Stimulated activated CD8-positive, alpha-beta memory T cell treated with anti-CD3 and anti-CD28 coated beads, Interleukin-2, amount 100 ng/mL, for 1 hour (primary cell): ENCODE measurements around the gene CASP9.

Experiments used
- DNase-seq, 2 donors: peaks; one replicate each; pipeline ENCODE4 v3.0.0-alpha.2; 2020; ENCODE audit warnings: low read depth in 2 of 2

Gene CASP9

GRCh38 chr1:15524021-15524282 is at the start of gene CASP9:
Gene CASP9, minus strand, starts transcription at chr1:15524215. Its CDS starts 15 bp downstream, at chr1:15524200.
- no peak for DNase-seq

DNA sequence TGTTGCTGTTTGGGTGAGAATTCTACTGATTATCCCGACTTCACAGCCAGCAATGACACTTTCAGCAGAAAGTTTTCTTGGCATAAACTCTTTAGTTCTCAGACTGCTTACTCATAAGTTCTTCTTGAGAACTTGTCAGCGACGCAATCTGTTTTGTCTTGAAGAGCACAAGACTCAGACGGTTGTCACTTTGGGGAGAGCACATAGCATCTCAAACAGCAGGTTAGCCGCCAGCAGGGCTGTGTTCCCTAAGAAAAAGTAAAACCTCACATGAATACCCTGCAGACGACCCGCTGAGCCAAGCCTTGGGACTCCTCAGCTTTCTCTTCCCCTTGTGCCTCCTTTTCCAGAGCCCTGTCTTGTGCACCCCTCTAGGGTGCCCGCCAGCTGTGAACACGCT is 49.5 kb upstream of the CASP9 start:
- DNase-seq, result no peak

DNA sequence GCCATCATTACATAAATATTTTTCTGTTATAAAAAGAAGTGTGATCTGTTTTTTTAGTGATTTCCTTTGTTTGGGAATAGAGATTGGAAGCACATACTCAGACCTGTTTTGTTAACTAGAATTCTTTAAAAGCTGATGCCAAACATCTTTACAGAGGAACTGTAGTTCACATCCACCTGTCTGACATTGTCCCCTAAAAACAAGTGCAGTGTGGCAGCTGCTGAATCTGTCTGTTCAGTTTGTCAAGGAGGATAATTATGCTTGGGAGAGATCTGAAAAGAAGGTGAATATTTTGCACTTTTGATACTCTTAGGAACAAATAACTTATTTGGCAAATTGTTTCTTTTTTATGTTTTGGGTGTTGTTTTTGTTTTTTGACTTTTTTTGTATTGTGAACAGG is 47.3 kb upstream of the CASP9 start:
- no peak for DNase-seq

DNA sequence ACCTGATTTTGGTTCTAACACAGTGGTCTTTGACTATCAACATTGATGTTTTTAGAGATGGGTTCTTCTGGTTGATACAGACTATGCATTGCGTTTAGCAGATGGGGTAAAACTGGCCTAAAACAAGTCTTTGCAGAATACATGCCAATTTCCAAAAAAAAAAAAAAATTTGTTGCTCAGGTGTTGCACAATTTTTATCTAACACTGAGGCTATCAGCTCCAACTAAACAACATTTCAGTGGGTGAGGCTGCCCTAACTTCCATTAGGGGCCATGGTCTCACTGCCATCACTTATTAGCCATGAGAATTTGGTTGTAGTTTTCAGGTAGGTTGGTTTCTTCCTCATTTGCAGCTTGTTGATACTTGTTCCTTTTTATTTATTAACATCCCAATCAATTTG is 46.8 kb upstream of the CASP9 start:
- DNase-seq, result no peak

DNA sequence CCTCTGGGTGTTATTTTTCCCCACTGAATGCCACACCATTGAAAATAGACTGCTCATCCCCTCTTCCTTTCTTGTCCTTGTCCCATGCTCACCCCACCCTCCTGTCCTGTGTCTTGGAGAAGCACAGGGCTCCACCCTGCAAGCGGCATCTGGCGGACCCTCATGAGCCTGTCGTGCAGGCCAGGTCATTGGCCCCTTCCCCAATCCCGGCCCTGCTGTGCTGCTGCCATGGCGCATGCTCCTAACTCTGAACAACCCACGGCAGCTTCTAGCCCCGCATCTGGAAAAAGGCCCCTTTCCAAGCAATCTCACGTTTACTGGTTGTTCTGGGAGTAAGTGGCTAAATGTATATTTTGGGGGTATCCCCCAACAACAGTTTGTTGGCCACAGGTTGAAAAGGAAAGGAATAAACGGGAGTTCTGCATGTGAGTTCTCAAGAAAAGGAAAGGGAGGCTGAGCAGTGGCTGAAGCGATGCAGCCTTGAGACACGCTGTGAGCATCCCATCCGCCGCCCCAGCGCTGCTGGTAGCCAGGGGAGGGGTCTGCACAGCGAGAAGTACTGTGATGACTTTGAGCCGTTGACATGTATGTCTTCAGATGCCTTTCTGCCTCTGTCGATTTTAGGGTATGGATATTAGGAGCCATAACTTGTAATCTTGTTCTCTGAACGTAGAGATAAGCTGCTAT is 44.5 kb upstream of the CASP9 start:
- no peak for DNase-seq

DNA sequence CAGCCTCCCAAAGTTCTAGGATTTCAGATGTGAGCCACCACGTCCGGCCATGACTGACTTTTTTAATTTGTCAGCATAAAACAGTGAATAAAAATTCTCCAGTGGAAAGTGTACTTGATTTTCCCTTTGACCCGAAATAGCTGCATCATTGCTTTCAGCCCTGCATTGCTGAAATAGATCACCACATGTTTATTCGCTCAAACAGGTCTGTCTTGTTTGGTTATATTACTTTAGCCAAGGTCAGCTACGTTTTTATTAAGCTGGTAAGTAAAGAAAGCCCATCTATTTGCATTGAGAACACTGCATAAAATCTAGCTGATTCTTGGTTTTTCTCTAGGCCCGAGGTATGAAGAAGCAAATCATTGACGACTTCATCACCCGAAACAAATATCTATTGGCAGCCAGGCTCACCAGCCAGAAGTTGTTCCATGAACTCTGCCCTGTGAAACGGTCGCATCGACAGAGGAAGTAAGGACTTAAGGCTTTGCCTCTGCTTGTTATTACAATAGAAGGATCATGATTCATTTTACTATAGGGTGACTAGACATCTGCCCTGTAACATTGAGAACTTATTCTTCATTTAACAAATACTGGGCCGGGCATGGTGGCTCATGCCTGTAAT is 35.3 kb upstream of the CASP9 start:
- DNase-seq, result no peak

DNA sequence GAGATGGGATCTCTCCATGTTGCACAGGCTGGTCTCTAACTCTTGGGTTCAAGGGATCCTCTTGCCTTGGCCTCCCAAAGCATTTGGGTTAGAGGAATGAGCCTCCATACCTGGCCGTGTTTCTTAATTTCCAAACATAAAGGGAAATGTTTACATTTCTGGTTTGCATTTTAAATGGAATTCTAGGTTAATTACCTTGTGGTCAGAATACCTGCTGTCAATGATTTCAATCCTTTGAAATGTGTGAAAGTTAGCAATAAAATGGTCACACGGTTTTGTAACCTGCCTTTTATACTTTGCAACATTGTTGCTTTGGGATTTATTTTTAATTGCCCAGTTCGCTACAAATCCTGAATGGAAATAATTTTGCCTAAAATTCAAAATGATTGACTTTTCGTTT is 34.5 kb upstream of the CASP9 start:
- no peak for DNase-seq

DNA sequence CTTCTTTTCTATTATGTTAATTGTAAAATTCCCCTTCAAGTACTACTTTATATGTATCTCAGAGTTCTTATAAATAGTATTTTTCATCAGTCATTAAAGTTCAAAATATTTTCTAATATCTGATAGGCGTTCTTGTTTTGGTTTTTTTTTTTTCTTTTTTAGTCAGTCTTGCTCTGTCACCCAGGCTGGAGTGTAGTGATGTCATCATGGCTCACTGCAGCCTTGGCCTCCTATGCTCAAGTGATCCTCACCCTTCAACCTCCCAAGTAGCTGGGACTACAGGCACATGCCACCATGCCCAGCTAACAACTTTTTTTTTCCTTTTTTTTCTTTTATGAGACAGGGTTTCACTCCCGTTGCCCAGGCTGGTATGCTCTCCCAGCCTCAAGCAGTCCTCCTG is 33.6 kb upstream of the CASP9 start:
- DNase-seq, result no peak

DNA sequence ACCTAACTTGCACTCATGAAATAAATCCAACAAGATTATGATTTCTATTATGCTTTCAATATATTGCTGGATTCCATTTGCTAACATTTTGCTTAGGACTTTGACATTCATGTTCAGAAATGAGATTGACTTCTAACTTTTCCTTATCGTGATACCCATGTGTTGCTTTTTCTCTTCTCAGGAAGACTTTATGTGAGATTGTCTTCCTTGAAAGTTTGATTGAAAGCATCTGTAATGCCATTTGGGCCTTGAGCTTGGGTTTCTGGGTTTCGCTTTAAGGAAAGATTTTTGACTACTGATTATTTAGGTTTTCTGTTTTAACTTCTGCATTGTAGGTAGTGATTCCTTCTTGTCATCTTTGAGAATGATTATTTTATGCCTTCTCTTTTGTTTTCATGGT is 33.0 kb upstream of the CASP9 start:
- DNase-seq, result no peak

DNA sequence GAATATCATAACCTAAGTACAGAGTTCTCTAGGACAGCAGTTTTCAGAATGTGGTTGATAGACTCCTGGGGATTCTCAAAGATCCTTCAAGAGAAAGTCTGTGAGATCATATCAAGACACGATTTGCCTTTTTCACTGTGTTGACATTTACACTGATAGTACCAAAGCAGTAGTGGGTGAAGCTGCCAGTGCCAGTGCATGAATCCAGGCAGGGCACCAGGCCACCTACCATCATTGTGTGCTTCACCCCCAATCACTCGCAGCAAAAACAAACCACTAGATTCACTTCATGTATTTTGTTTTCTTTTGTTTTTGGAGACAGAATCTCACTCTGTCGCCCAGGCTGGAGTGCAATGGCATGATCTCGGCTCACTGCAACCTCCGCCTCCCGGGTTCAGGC is 26.6 kb upstream of the CASP9 start:
- DNase-seq, result no peak

DNA sequence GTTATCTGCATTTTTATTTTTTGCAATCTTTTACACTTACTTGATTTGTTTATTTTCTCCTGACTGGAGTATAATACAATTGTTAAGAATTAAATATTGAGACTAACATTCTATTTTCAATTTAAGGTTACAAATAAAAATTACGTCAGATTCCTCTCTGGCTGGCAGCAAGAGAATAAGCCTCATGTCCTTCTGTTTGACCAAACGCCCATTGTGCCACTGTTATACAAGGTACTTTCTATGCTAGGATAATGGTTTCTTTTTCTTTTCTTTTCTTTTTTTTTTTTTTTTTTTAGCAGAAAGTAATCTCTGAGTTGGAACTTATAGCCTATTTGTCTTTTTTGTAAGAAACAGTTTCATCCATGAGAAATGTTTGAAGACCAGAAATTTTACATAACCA is 22.6 kb upstream of the CASP9 start:
- no peak for DNase-seq

- no peak for DNase-seq
Measured at GRCh38 chr1:15543589-15544568, 19.9 kb upstream of the CASP9 start.

GRCh38 chr1:15543251-15543588 is 19.2 kb upstream of the CASP9 start:
- DNase-seq, result no peak

- no peak for DNase-seq
Measured at GRCh38 chr1:15542388-15543250, 18.6 kb upstream of the CASP9 start.

GRCh38 chr1:15541231-15541792 is 17.3 kb upstream of the CASP9 start:
- DNase-seq, result no peak

DNA sequence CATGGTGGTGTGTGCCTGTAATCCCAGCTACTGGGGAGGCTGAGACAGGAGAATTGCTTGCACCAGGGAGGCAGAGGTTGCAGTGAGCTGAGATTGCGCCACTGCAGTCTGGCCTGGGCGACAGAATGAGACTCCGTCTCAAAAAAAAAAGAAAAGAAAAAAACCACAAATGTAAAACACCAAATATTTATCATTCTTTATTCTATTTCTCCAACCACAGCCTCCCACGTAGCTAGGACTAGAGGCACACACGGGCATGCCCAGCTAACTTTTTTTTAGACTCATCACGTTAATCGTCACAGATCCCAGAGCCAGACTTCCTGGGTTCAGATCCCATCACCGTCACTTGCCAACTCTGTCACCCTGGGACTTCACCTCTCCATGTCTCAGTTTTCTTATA is 16.2 kb upstream of the CASP9 start:
- DNase-seq, result no peak

DNA sequence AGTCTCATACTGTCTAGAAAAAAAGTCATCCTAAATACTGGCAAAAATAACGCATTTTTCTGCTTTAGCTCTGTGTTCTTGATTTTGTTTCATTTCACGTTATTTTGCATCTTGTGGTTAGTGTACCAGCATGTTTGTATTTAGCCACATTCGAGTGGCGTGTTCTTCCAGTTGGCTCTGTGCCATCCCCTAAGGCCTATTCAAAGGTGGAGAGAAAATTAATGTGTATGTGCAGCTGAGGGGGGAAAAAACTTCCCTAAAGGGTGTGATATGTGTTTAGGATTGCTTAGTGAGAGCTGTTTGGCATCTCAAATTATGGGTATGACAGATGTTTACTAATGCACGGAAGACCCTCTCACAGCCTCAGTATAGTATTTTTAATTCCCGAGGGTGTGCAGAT is 14.8 kb upstream of the CASP9 start:
- no peak for DNase-seq

DNA sequence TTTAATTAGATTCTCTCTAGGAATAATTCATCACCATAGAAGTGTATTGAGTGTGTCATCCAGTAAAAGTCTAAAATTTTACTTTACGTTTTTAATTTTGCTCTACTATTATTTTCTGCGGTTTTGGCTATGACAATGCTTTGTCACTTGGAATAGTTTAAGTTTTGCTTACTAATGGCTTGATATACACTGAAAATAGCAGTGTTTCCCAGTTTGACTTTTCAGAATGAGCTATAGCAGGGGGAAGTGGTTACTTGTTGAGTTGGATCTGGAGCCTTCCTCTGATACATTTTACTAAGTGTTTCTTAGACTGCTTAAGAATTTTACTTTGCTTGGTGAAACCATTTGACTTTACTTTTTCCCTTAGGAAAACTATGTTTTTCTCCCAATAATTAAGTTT is 7.7 kb upstream of the CASP9 start:
- DNase-seq, result no peak

DNA sequence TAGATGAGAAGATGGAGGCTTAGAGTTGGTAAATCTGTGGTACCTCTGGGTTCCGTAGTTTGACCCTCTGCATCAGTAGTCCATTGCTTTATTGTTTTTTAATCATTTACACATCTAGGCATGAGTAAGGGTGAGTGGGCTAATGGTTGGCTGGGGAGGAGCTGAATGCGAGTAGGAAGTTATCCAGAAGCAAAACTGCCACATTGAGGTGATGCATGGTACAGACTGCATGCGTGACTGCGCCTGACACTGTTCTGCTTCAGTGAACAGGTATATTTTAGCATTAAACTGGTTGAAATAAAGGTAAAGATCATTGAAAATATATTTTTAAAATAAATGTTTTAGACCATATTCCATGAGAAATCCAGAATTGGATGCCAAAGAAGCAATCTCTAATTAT is 7.0 kb upstream of the CASP9 start:
- no peak for DNase-seq

DNA sequence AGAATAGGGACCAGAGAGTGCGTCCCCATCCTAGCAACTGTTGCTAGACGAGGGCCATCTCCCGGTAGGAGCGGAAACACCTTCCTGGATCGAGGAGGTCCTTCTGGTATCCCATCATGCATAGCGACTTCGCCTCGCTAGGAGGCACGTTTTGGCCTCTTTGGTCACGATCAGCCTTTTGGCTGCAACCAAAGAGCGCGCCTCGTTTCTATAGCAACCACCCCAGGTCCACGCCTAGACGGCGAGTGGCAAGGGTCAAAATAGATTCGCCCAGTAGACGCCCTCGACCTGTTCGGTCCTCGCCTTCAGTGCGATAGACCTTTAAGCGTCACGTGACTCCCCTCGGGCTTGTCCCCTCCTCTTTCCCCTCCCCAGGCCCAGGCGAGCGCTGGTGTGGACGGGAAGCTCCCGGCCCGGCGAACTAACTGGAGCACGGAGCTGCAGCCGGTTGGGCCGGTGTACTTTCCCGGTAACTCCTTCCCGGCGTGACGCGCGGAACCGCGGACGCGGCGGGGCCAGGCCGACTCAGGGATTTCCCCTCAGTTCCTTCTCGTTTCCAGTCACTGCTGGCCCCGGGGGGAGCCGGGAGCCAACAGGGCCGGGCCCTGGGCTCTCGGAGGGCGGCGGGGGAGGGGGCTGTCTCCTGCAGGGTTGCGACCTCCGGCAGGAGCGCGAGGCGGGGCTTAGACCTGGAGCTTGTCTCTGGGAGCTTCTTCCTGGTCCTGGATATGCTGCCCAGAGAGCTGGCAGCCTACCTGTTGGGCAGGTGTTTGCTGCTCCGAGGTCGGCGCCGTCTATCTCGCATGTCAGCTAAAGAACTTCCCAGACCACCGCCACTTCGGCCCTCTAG is 2.7 kb upstream of the CASP9 start, which contains the start of gene DNAJC16:
Gene DNAJC16, plus strand, starts transcription at position 359 of the 850 bp plus-strand sequence. CDS start 2,258 bp downstream, outside the sequence.
- peak; percentile 91 to 94 for DNase-seq

DNA sequence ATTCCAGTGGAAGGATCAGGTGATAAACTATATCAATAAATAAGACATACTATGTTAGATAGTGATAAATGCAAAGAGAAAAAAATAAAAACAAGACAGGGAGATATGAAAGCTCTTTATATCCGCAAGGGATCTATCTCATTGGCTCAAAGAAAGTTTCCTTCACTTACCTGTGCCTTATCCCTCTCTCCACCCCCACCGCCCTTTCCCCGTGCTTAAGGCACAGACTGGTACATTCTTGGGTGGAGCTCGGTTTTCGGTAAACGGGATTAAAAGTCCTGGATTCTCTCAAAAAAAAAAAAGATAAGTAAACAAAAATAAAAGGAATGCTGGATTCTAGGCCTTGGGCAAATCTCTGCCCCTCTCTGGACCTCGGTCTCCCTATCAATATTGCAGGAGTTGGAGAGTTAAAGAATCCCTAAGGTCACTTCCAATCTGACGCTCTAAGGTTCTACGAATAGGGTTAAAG is 2.0 kb upstream of the CASP9 start:
- DNase-seq, result no peak
